GM21576 (cell line): ENCODE measurements around the gene CYP2W1.
"Not testable (repeated sequence)": the region's sequence is repeated elsewhere in the genome, so short reads cannot be mapped to it uniquely, and the experiment has no call there.

ENCODE experiments used
- ATAC-seq: cut with Tn5 transposase; IDR thresholded peaks from one replicate; pipeline ENCODE4 v1.9.1; 2021; ENCODE audit warnings: mild to moderate bottlenecking, moderate library complexity; ENCODE audit not compliant: unreplicated experiment

Gene CYP2W1

GRCh38 chr7:949021-949934 is 33.7 kb upstream of the CYP2W1 start:
- ATAC-seq = no peak

- ATAC-seq = no peak
Observed at GRCh38 chr7:951881-952547, 31.0 kb upstream of the CYP2W1 start.

- no peak for ATAC-seq
Observed at GRCh38 chr7:952548-953441, 30.2 kb upstream of the CYP2W1 start.

GRCh38 chr7:953547-954327 is 29.2 kb upstream of the CYP2W1 start:
- ATAC-seq = peak; percentile 19

GRCh38 chr7:954330-955238 is 28.4 kb upstream of the CYP2W1 start, which contains the start of gene ADAP1:
Gene ADAP1, minus strand, starts transcription at chr7:954680. Its CDS starts 203 bp downstream, at chr7:954477.
- ATAC-seq = peak; percentile 56

GRCh38 chr7:956031-956430 is 26.9 kb upstream of the CYP2W1 start:
- ATAC-seq = no peak

- ATAC-seq = no peak
Observed at GRCh38 chr7:957418-958220, 25.4 kb upstream of the CYP2W1 start.

- ATAC-seq = no peak
Observed at GRCh38 chr7:958221-959200, 24.5 kb upstream of the CYP2W1 start.

- no peak for ATAC-seq
Observed at GRCh38 chr7:959271-959670, 23.7 kb upstream of the CYP2W1 start.

GRCh38 chr7:959740-960139 is 23.2 kb upstream of the CYP2W1 start:
- not testable (repeated sequence) for ATAC-seq

- ATAC-seq = no peak
Observed at GRCh38 chr7:960269-960871, 22.6 kb upstream of the CYP2W1 start.

GRCh38 chr7:960972-961371 is 22.0 kb upstream of the CYP2W1 start:
- not testable (repeated sequence) for ATAC-seq

- no peak for ATAC-seq
Observed at GRCh38 chr7:961546-962400, 21.2 kb upstream of the CYP2W1 start.

- ATAC-seq = no peak
Observed at GRCh38 chr7:962401-963081, 20.4 kb upstream of the CYP2W1 start.
